A673 (cell line): Measurements from ENCODE around the gene MMD. TPM values are rescaled to one million over a fixed set of nuclear protein-coding genes. Genes with fewer than 3 reads are reported as not detected.
"Not testable (repeated sequence)": the region's sequence is repeated elsewhere in the genome, so short reads cannot be mapped to it uniquely, and the experiment has no call there.

ENCODE experiments used
- BruUV-seq: library from RNA; stranded (reverse); fragments of 400-500 nt; replicated peaks from 2 replicates; lab custom pipeline; 2021; lab: Mats Ljungman, UMichigan
- CTCF ChIA-PET: fragments of 300-600 bp; sonication (Branson Sonifier 250); formaldehyde crosslinking; loops from one replicate; lab custom pipeline; 2022; ENCODE audit warnings: antibody characterized with exemption; lab: Charles Lee
- POLR2A ChIA-PET: fragments of 300-600 bp; sonication (Branson Sonifier 250); formaldehyde crosslinking; loops from one replicate; lab custom pipeline; 2022; ENCODE audit warnings: antibody characterized with exemption; ENCODE audit not compliant: low non-redundant PET; lab: Charles Lee
- DNase-seq: peaks from one replicate; pipeline ENCODE4 v3.0.0-alpha.2; 2015; ENCODE audit warnings: low spot score
- H3K27ac ChIP-seq: fragments of 200-600 bp; sonication (generic); 2 replicates; pipeline ENCODE4 v1.5.1; 2016; ENCODE audit warnings: mixed run types, low read depth, mild to moderate bottlenecking, mixed read lengths, antibody characterized with exemption, low read length; ENCODE audit not compliant: poor library complexity, severe bottlenecking
- H3K27me3 ChIP-seq: fragments of 200-600 bp; sonication (generic); replicated peaks from 2 replicates; pipeline ENCODE4 v1.6.1; 2017; ENCODE audit warnings: mixed run types, low read depth, mild to moderate bottlenecking, mixed read lengths, antibody characterized with exemption, low read length; ENCODE audit not compliant: insufficient read depth, poor library complexity
- H3K36me3 ChIP-seq: fragments of 200-600 bp; sonication (generic); 2 replicates; pipeline ENCODE4 v1.6.1; 2016; ENCODE audit warnings: mixed run types, mild to moderate bottlenecking, mixed read lengths, antibody characterized with exemption, low read length; ENCODE audit not compliant: insufficient read depth, poor library complexity, severe bottlenecking
- H3K4me1 ChIP-seq: fragments of 200-600 bp; sonication (generic); 2 replicates; pipeline ENCODE4 v1.6.1; 2017; ENCODE audit warnings: mixed run types, mild to moderate bottlenecking, mixed read lengths, antibody characterized with exemption, low read length; ENCODE audit not compliant: insufficient read depth, poor library complexity, severe bottlenecking
- H3K4me3 ChIP-seq: fragments of 200-600 bp; sonication (generic); 2 replicates; pipeline ENCODE4 v1.5.1; 2016; ENCODE audit warnings: low read depth, mixed run types, mild to moderate bottlenecking, mixed read lengths, low read length; ENCODE audit not compliant: poor library complexity, severe bottlenecking
- H3K9me3 ChIP-seq: fragments of 200-600 bp; sonication (generic); 2 replicates; pipeline ENCODE4 v1.6.1; 2016; ENCODE audit warnings: mixed run types, low read depth, mild to moderate bottlenecking, mixed read lengths, antibody characterized with exemption, low read length; ENCODE audit not compliant: poor library complexity, severe bottlenecking
- CTCF ChIP-seq: fragments of 300-800, 200-600 bp; sonication (generic); conservative IDR thresholded peaks from 2 replicates; pipeline ENCODE4 v1.5.1; 2017; ENCODE audit warnings: low read depth, mild to moderate bottlenecking, antibody characterized with exemption, low read length, moderate library complexity, mixed read lengths
- EZH2 ChIP-seq: fragments of 200-600 bp; sonication (generic); IDR thresholded peaks from 2 replicates; pipeline ENCODE4 v1.6.1; 2017; ENCODE audit warnings: borderline replicate concordance, low read depth, mild to moderate bottlenecking, mixed read lengths, antibody characterized with exemption, low read length; ENCODE audit not compliant: poor library complexity, severe bottlenecking
- intact Hi-C: fragments of 100-400 bp; cut with micrococcal nuclease; formaldehyde crosslinking; loops from one replicate; pipeline ENCODE4 v1.10.0; 2022; ENCODE audit not compliant: unreplicated experiment
- total RNA-seq: library from RNA; stranded (reverse); gene quantifications from 2 replicates; pipeline ENCODE4 v1.2.3, GENCODE V29; 2021

MMD gene
- total RNA-seq, 1 experiment from 2014 or later: 24.9 TPM

- TF ChIP-seq CTCF (no peak), EZH2 (no peak)
- no TSS peak for BruUV-seq
- Histone ChIP-seq H3K4me3 (no peak overlapping the region), H3K27ac (no peak overlapping the region), H3K9me3 (no peaks in the 10 kb centered on the region), H3K27me3 (peaks cover 11% of the 10 kb centered on the region), H3K4me1 (peaks cover 5% of the 10 kb centered on the region), H3K36me3 (no peaks in the 10 kb centered on the region)
- ChIA-PET POLR2A (no interaction called here), CTCF (no interaction called here)
- DNase-seq: no peak
- intact Hi-C loops: no loop called here
These were observed 5.4 kb upstream of the MMD start for GRCh38 chr17:55426851-55427586.

- TF ChIP-seq EZH2: no peak
- TF ChIP-seq CTCF: no peak
- DNase-seq: no peak
- no peak overlapping the region for H3K27ac ChIP-seq
- POLR2A ChIA-PET: interaction anchor here (0.8 kb wide), 1 partner anchor 41 kb away, joined by 4 read pairs; no protein-coding TSS in a partner anchor
- H3K4me1 ChIP-seq: peaks cover 11% of the 10 kb centered on the region
- CTCF ChIA-PET: no interaction called here
- peaks cover 11% of the 10 kb centered on the region for H3K27me3 ChIP-seq
- no peaks in the 10 kb centered on the region for H3K36me3 ChIP-seq
- no TSS peak for BruUV-seq
- no peaks in the 10 kb centered on the region for H3K9me3 ChIP-seq
- H3K4me3 ChIP-seq: no peak overlapping the region
- intact Hi-C loops: no loop called here
These were observed 3.4 kb upstream of the MMD start for GRCh38 chr17:55424893-55425540.

GRCh38 chr17:55423535-55423934, 1.9 kb upstream of the MMD start:
- Histone ChIP-seq H3K4me3 (no peak overlapping the region), H3K27ac (no peak overlapping the region), H3K27me3 (peaks cover 11% of the 10 kb centered on the region), H3K9me3 (no peaks in the 10 kb centered on the region), H3K4me1 (peaks cover 13% of the 10 kb centered on the region), H3K36me3 (no peaks in the 10 kb centered on the region)
- DNase-seq: no peak
- intact Hi-C loops: no loop called here
- TF ChIP-seq CTCF: no peak
- no peak for TF ChIP-seq EZH2
- no TSS peak for BruUV-seq
- ChIA-PET CTCF (no interaction called here), POLR2A (interaction anchor here (0.6 kb wide), 1 partner anchor 234 kb away, joined by 3 read pairs; no protein-coding TSS in a partner anchor)

- H3K9me3 ChIP-seq, BruUV-seq, CTCF ChIA-PET, POLR2A ChIA-PET, DNase-seq, H3K4me3 ChIP-seq, H3K27ac ChIP-seq, H3K36me3 ChIP-seq, intact Hi-C loops: not testable (repeated sequence)
- Histone ChIP-seq H3K27me3 (peaks cover 11% of the 10 kb centered on the region), H3K4me1 (peaks cover 13% of the 10 kb centered on the region)
These were observed 1.2 kb upstream of the MMD start for GRCh38 chr17:55422828-55423164.
